Muscle of back (tissue), 11 donors: Measurements from ENCODE around the gene CDH15. TPM values are rescaled to one million over a fixed set of nuclear protein-coding genes. Genes with fewer than 3 reads are reported as not detected.

Experiments
- DNase-seq, 3 donors: peaks; one replicate each; pipeline versions ENCODE4 v3.0.0 to v3.0.0-alpha.2; 2013
- polyA plus RNA-seq, 10 donors: library from polyadenylated mRNA; unstranded; fragments of 120-200 nt; gene quantifications; one replicate each; pipeline ENCODE4 v1.2.1, GENCODE V29; 2013; ENCODE audit not compliant: insufficient read length in 10 of 10

The CDH15 gene
- polyA plus RNA-seq, 10 donors: 108 to 185 (median 151) TPM

GRCh38 chr16:89139907-89140361 lies 31.6 kb upstream of the CDH15 start:
- no peak for DNase-seq

GRCh38 chr16:89140401-89140800 lies 31.1 kb upstream of the CDH15 start:
- no peak for DNase-seq

- no peak for DNase-seq
Measured at GRCh38 chr16:89140981-89141883, 30.3 kb upstream of the CDH15 start.

- no peak for DNase-seq
Measured at GRCh38 chr16:89141884-89142267, 29.7 kb upstream of the CDH15 start.

- no peak for DNase-seq
Measured at GRCh38 chr16:89142474-89143195, 28.9 kb upstream of the CDH15 start.

GRCh38 chr16:89143201-89143741 lies 28.3 kb upstream of the CDH15 start:
- DNase-seq: no peak

GRCh38 chr16:89143911-89144675 lies 27.5 kb upstream of the CDH15 start:
- no peak for DNase-seq

- no peak for DNase-seq
Measured at GRCh38 chr16:89144681-89145080, 26.9 kb upstream of the CDH15 start.

- DNase-seq: no peak
Measured at GRCh38 chr16:89145406-89146161, 26.0 kb upstream of the CDH15 start.

GRCh38 chr16:89146211-89147005 lies 25.1 kb upstream of the CDH15 start:
- no peak for DNase-seq

GRCh38 chr16:89147085-89147817 lies 24.3 kb upstream of the CDH15 start:
- no peak for DNase-seq

- DNase-seq: no peak
Measured at GRCh38 chr16:89149386-89149785, 22.2 kb upstream of the CDH15 start.

GRCh38 chr16:89150090-89150835 lies 21.3 kb upstream of the CDH15 start:
- no peak for DNase-seq

GRCh38 chr16:89150981-89151380 lies 20.6 kb upstream of the CDH15 start:
- DNase-seq: no peak

- no peak for DNase-seq
Measured at GRCh38 chr16:89152831-89153700, 18.5 kb upstream of the CDH15 start.

GRCh38 chr16:89153848-89154271 lies 17.7 kb upstream of the CDH15 start:
- DNase-seq: no peak

- DNase-seq: no peak
Measured at GRCh38 chr16:89154390-89155183, 17.0 kb upstream of the CDH15 start.
